HG02885 (cell line): ENCODE data around the gene NHSL2.
A peak's percentile ranks its signal among the peaks of the same experiment; 100 is the strongest.

Experiments used
- ATAC-seq: cut with Tn5 transposase; IDR thresholded peaks from one replicate; pipeline ENCODE4 v1.9.1; 2021; ENCODE audit warnings: mild to moderate bottlenecking; ENCODE audit not compliant: unreplicated experiment, poor library complexity

NHSL2 gene

DNA sequence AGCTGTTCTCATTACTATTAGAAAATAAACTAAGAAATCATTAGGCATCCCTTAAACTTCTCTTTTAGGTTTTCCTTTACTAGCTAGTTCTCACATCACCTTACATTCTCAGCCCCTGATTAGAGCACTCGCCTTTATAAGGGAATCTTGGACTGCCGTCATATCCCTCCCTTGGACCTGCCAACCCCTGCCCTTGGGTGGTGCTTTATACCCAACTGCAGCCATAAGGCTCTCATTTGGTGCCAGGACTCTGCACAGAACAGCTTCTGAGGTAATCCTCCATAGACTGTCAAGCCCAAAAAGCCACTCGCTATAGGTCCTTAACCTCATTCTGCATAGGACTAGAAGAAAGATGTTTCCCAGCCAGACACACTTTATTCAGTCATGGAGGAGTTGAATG is 67.5 kb downstream of the NHSL2 start:
- ATAC-seq: no peak

DNA sequence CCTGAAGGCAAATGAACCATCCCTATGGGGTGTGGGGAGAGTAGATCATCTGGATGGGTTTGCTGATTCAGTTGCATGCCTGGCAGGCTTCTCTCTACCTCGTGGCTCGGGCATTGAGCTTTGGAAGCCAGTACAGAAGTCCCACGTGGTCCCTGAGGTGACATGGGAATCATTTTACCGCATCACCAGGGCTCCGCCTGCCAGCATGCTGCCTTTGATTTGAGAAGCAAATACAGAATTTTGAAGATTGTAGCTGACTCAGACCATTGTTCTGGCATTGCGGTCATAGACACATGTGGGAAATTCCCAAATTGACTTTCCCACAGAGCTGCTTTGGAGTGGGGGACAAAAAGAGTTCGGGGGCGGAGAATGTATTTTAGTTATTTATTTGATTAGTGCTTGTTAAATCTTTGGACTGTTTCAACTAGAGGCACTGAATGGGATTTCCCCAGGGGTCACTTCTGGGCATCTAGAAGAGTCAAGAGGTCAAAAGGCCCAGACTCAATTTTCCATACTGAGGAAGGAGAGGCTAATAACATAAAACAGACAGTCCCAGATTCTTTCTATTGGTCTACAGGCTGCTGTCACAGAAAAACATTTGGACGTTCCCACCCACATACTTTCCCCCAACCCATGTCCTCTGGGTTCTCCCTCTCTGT is 79.3 kb downstream of the NHSL2 start:
- no peak for ATAC-seq

DNA sequence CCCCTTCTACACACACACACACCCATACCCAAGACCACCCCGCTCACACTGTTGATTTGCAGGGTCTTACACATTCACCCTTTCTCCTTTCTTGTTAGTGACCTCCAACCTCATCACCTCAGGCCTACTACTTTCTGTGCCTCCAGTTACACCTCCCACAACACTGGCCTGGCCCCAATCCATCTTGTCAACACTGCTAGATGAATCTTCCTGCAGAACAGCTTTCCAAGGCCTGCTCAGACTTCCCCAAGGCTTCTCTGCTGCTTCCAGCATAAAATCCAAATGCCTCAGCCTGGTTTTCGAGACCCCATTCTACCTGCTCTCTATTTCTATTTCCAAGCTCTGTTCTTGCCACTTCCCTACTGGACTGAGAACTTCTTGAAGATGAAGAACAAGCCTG is 79.9 kb downstream of the NHSL2 start:
- ATAC-seq: no peak

DNA sequence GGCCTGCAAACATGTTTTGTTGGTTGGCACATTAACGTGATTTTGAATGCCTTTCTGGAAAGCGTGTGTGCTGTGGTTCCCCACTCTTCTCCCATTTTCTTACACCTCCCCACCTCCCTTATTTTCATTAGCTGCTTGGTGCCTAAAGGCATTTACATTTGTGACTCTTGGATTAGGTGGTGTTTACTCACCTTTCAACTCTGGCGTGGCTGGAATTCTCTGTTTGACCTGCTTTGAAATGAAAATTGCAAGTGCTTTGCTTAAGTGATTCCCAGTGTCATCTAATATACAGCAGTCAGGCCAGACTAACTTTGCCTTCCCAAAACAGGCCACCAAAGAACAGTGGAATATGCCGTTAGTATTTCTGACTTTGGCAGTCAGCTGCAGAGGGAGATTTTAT is 80.5 kb downstream of the NHSL2 start:
- ATAC-seq: no peak

DNA sequence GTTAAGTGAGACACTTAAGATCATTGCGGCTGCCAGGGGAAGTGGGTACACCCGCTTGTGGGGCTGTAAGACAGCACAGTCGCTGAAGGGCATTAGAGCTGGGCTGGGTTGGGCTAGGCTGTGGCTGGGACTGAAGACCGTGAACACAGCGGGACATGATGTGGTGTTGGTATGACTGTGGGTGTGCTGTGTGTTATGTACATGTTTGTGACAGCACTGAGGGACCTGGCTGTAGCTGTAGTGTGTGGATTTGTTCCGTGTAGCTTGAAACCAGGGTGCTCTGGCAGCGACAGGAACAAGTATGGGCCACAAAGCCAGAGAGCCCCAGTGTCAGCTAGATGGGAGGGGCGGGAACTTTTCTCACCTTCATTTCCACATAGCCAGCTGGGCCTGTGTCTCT is 82.1 kb downstream of the NHSL2 start:
- ATAC-seq: no peak

DNA sequence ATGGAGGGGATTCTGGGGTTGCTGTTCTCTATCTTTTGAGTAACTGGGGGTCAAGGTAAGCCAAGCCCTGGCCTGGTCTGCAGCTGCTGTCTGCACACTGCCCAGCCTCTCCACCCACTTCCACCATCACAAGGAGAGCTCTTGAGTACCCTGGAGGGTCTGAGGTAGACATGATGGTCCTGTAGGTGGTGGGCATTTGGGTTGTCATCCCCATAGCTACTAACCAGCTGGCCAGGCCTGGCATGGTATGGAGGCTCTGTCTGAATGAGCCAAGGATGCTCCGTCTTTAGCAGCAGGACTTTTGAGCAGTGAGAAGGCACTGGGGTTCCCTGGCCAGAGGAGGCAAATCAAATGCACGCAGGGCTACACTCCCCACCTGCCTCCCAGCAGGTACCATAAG is 82.7 kb downstream of the NHSL2 start:
- ATAC-seq: no peak

DNA sequence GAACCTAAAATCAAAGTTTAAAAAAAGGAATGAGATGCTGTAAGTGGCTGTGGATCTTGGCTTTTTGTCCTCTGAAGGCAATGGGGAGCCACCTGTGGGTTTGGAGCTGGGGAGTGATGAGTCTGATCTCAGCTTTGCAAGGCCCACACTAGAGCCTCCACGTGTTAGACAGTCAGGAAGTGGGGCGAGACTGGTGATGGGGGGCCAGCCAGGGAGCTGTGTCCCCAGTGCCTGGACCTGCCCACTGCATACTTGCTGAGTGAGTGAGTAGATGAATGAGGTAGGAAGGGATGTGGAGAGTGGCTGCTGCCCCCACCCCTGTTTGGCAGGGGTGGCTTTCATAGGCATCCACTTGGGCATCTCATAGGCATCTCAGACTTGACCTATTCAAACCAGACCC is 84.0 kb downstream of the NHSL2 start:
- no peak for ATAC-seq

DNA sequence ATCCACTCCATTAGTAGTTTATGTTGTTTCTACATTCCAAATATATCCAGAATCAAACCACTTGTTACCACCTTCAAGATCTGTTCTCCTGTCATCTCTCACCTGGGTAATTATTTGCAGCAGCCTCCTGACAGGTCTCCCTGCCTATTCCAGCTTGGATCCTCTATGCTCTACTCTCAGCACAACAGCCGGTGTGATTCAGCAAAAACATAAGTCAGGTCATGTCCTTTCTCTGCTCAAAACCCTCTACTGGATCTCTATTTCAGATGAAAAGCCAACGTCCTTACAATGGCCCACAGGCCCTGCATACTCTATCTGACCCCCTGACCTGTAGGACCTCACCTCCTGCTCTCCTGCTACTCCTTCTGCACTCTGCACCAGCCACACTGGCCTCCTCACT is 84.5 kb downstream of the NHSL2 start:
- no peak for ATAC-seq

DNA sequence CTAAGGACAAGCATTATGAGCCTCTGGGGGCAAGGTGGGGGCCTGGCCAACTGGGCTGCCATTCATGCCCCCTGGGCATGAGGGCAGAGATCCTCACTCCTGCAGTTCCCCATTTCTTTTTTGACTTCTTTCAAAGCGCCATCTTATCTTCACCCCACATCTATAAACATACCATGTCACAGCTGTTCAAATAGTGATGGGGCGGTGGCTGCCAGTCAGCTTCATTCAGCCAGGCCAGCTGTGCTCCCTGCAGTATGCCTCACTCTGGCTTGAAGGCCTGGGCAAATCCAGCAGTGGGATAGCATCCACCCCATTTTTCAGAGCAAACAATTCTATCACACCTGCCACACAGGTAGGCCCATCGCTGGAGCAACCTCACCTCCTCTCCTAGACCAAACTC is 85.5 kb downstream of the NHSL2 start:
- no peak for ATAC-seq

DNA sequence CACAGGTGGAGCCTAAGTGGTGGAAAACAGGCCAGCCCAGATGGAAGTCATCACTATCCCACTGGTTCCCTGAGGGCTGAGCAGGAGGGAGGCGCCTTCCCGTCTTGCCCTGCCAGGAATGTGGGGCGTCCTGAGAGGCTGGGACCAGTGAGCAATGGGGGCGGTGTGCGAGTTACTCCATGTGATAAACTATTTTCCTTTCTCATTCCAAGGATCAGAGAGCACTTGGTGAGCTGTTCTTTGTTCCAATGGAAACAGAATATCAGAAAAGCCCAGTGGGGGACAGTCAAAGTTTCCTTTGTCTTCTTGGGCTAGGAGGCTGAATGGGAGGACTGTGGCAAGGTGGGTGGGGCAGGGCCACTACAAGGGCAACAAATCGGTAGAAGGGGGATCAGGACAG is 86.2 kb downstream of the NHSL2 start:
- no peak for ATAC-seq

DNA sequence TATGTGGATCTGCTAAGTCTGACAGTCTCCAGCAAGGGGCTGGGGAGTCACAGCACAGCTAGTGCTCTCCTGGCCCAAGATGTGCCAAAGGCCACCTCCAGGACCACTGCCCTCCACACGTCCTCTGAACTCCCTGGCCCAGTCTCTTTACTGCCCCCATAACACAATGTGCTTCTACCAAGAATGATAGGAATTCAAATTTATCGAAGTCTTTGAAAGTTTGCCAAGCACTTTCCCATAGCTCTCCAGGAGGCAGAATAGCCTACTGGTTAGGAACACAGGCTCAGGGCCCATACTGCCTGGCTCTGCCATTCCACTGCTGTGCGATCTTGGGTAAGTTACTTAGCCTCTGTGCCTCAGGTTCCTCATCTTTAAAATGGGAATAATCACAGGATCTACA is 86.7 kb downstream of the NHSL2 start:
- no peak for ATAC-seq

DNA sequence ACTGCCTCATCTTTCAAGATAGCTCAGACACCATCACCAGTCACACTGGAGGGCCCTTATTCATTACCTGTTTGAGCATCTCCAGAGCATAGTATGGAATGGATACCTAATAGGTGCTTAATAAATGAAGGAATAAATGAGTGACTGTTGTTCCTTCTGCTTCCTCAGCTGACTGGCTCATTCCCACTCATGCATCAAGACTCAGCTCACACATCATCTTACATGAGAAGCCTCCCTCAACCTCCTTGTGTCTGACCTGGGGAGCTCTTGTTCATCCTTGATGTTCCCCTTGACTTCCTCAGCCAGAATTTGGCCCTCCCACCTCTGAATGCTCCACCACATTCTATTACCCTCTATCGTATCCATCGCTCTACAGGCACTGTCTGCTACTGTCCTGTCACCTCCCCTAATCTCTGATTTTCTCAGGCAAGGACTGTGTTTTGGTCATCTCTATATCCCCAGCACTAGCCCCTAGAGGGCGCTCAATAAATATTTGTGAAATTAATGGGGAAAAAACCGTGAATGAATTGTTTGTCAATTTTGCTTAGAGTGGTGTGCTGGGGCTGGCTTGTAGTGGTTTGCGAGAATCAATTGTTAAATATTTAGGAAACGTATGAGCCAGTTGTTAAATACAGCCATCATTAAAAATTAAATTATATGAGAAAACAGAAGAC is 88.3 kb downstream of the NHSL2 start:
- peak; percentile 76 for ATAC-seq

DNA sequence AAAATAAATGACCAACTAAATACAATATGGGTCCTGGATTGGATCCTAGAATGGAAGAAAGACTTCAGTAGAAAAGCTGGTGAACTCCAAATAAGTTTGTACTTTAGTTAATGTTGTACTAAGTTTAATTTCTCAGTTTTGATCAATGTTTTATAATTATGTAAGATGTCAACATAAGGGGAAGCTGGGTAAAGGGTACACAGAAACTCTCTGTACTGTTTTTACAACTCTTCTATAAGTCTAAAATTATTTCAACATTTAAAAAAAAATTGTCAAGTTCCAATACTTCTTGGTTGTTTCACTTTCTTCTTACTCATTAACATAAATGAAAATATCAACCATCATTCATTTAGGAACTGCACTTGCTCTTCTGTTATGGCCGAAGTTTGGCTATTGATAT is 88.9 kb downstream of the NHSL2 start:
- no peak for ATAC-seq

DNA sequence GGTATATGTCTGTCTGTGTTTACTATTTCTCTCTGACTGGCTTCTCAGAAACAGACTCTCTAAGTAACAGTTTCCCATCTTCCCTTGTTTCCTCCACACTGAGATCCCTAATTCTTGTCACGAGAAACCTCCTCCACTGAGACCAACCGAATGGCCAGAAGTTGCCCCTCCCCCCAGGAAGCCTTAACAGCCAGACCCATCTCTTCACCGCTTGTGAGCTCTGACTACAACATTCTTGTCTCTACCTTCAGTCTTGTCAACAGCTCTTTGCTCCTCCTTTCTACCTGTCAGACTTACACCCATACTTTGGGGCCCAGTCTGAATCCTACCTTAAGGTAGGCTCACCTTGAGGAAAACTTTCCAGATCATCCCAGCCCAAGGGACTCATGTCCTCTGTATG is 90.8 kb downstream of the NHSL2 start:
- ATAC-seq: no peak

DNA sequence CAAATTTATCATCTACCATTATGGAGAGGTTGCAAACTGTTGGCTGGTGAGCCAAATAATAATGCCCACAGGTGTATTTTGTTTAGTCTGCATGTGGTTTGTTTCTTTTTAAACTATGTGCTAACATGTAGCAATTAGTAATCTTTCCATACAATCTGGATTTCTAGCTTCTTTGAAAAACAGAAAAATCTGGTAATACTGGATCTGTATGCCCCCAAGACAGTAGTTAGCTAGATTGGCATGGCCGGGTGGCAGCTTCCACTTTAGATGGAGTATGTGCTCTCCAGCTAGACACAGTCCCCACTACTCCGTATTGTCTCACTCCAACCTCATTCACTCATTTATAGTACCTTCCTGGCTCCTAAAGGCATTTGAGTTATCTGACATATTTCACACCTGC is 91.3 kb downstream of the NHSL2 start:
- ATAC-seq: no peak

DNA sequence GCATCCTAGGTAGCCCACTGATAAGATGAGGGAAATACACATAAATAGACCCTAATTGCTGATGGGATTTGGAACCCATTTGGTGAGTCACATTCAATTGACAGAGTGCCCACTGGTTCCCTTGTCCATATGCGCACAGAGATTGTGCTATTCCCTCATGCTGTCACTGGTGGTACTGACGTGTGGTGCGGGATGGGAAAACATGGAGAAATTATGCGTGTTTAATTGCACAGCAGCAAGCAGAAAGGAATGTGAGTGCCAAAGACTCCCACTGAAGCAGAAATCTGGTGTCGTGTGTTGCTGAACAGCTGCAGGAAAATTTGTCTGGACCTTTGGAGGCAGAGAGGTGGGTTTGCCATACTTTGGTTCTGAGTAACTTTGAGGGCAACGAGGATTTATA is 92.2 kb downstream of the NHSL2 start:
- ATAC-seq: no peak

DNA sequence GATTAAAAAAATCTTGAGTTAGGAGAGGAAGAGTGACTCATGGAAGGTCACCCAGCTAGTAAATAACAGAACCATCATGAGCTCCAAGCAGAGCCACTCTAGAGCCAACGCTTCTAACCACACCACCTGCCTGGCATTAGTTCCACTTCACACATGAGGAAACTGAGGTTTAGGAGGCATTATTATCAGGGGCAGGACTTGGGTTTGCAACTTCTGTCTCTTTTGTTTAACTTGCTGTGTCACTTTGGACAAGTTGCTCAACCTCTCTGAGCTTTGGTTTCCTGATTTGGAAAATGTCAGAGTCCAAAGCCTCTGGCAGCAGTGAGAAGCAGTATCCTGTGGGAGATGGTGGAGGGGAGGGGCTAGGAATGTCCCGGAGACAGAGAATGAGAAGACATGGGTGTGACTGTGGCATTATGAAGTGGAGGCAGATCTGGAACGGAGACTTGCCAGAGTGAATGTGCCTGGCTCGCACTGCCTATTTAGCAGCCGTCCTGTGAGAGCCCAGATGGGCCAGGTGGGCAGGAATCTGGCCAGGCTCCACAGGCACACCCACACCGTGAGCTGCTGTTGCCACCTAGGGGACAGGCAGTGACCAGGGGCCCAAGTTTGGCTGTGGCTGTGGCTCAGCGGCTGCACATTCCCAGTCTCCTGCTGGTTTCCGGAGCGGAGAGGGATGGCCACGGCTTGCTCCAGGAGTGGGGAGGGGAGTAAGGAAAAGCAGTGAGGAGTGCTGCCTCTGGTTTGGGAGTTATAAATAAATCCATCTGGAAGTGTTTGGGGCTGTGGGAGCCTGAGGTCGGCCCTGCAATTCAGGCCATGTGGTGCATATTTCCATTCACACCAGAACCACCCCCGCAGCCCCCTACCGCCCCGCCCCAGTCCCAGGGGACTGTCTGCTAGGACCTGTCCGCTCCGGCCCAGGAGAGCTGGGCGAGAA is 93.4 kb downstream of the NHSL2 start:
- no peak for ATAC-seq

DNA sequence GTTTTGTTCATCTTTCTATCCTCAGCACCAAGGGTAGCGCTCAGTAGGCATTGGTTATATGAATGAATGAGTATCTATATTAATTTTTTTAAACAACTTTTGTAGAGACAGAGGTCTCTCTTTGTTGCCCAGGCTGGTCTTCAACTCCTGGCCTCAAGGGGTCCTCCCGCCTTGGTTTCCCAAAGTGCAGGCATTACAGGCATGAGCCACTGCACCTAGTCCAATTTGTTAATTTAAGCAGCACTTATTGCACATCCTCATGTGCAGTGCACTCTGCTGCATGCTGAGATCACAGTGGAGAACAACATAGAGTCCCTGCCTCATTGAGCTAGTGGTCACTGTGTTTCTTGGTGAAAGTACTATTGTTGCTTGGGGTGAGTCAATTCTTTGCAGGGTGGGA is 94.4 kb downstream of the NHSL2 start:
- ATAC-seq: no peak

DNA sequence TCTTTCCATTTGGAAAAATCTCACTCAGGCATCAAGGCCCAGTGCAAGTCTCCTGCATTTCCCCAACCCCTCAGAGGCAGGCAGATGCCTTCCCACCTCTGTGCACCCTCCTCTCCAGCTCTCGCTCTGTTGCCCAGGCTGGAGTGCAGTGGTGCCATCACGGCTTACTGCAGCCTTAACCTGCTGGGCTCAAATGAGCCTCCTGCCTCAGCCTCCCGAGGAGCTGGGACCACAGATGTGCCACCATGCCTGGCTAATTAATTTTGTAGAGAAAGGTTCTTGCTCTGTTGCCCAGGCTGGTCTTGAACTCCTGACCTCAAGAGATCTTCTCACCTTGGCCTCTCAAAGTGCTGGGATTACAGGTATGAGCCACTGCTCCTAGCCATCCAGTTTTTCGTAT is 95.8 kb downstream of the NHSL2 start:
- ATAC-seq: no peak

DNA sequence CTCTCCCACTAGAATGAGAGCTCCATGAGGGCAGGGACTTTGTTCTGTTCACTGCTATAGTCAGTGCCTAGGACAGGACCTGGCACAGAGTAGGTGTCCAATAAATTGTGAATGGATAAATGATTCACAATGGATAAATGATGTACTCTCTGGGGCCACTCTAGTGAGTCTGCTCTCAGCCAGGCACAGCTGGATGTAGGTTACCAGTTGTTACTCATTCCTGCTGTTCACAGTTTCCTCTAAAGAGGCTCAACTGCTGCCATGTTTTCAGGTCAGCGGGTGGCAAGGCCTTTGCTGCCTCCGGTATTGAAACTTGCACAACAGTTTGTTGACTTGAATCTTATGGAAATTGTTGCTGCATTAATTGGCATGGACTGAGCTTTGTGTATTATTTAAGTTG is 99.1 kb downstream of the NHSL2 start:
- ATAC-seq: no peak

DNA sequence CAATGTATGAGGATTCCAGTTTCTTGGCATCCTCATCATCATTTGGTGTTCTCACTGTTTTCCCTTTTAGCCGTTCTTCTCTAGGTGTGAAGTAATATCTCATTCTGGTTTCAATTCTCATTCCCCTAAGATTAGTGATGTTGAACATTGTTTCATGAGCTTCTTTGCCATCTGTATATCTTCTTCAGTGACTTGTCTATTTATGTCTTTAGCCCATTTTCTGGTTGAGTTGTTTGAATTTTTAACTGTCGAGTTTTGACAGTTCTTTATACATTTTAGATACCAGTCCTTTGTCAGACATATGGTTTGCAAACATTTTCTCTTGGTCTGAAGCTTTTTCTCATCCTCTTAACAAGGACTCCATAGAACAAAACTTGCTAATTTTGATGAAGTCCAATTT is 101.1 kb downstream of the NHSL2 start:
- ATAC-seq: no peak
